ENCODE measurements around the gene ARL4D. TPM values are rescaled to one million over a fixed set of nuclear protein-coding genes. Genes with fewer than 3 reads are reported as not detected.
A peak's percentile ranks its signal among the peaks of the same experiment; 100 is the strongest.

The ARL4D gene
- polyA plus RNA-seq, 1 experiment: 15.0 TPM

DNA sequence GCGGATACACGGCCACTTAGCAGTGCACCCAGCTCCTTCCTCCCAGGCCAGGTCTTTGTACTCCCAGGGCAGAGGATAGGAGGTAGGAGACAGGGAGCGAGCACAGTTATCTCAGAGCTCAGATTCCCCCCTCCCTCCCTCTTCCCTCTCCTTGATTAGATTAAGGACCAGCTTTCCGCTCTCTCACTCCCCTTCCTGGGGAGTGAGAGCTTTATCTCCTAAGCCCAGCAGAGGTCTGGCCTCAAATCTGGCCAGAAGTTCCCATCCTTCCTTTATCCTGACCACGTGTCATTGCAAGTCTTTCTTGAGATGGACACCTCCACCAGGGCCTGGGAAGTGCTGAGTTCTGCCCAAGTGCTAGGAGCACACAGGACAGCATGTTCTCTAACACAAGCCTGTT, 5.1 kb downstream of the ARL4D start:
- Histone ChIP-seq H3K27me3 (ENCODE audit: control insufficient read depth, insufficient read depth, low read length) (no peaks in the 10 kb centered on the region), H3K27ac (ENCODE audit: low read depth, low read length) (peak overlapping the region; percentile 31), H3K4me3 (ENCODE audit: low read depth, low read length) (no peak overlapping the region), H3K9me3 (ENCODE audit: control insufficient read depth, insufficient read depth, low read length) (no peaks in the 10 kb centered on the region; the same call in 1 of the 2 replicates)
- TF ChIP-seq, protein P1, sequence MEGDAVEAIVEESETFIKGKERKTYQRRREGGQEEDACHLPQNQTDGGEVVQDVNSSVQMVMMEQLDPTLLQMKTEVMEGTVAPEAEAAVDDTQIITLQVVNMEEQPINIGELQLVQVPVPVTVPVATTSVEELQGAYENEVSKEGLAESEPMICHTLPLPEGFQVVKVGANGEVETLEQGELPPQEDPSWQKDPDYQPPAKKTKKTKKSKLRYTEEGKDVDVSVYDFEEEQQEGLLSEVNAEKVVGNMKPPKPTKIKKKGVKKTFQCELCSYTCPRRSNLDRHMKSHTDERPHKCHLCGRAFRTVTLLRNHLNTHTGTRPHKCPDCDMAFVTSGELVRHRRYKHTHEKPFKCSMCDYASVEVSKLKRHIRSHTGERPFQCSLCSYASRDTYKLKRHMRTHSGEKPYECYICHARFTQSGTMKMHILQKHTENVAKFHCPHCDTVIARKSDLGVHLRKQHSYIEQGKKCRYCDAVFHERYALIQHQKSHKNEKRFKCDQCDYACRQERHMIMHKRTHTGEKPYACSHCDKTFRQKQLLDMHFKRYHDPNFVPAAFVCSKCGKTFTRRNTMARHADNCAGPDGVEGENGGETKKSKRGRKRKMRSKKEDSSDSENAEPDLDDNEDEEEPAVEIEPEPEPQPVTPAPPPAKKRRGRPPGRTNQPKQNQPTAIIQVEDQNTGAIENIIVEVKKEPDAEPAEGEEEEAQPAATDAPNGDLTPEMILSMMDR (IDR thresholded peaks at IDR 0.05; ENCODE audit: low read depth, low read length): no peak
- ChIA-PET POLR2A (interaction anchor here (1.0 to 1.1 kb wide), 2 partner anchors 14 to 36 kb away, joined by 4 read pairs; no protein-coding TSS in a partner anchor), CTCF (interaction anchor here (1.1 to 14.5 kb wide), 2 partner anchors 10 to 81 kb away, joined by 6 to 395 read pairs; partner anchors contain the start of gene DHX8)
- DNase-seq (ENCODE audit: low read depth, low spot score): no peak

DNA sequence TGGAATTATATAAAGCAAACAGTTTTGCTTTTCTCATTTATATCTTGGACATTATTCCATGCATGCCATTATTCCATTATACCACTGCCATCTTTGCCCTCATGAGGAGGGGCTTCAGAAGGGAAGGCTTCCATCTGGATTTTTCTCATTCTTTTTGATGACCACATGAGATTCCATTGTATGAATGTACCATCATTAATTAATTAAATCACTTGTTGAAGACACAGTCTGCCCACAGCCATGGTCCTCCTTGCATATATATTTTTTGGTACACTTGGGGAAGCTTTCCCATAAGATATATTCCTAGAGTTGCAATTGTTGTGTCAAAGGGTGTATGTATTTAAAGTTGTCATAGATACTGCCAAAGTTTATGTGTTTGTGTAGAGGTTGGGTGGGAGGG, 7.1 kb downstream of the ARL4D start:
- no peak overlapping the region for H3K27ac ChIP-seq (ENCODE audit: low read depth, low read length)
- no peaks in the 10 kb centered on the region for H3K9me3 ChIP-seq (ENCODE audit: control insufficient read depth, insufficient read depth, low read length)
- no peak for DNase-seq (ENCODE audit: low read depth, low spot score)
- TF ChIP-seq, protein P1 (IDR thresholded peaks at IDR 0.05; ENCODE audit: low read depth, low read length): no peak
- CTCF ChIA-PET: interaction anchor here (1.4 to 4.0 kb wide), 2 partner anchors 11 to 78 kb away, joined by 9 to 27 read pairs; partner anchors contain the start of gene DHX8
- no peaks in the 10 kb centered on the region for H3K27me3 ChIP-seq (ENCODE audit: control insufficient read depth, insufficient read depth, low read length)
- no peak overlapping the region for H3K4me3 ChIP-seq (ENCODE audit: low read depth, low read length)
- POLR2A ChIA-PET: interaction anchor here (0.6 to 1.7 kb wide), 2 partner anchors 38 to 327 kb away, joined by 3 to 10 read pairs; no protein-coding TSS in a partner anchor

GRCh38 chr17:43406676-43407645, 8.2 kb downstream of the ARL4D start:
- TF ChIP-seq, protein P1 (IDR thresholded peaks at IDR 0.05; ENCODE audit: low read depth, low read length): no peak
- peak; percentile 54 for DNase-seq (ENCODE audit: low read depth, low spot score)
- ChIA-PET POLR2A (interaction anchor here (0.7 to 2.4 kb wide), 6 partner anchors 8 to 77 kb away, joined by 3 to 34 read pairs (median 6); partner anchors contain the start of genes ARL4D and DHX8), CTCF (interaction anchor here (0.6 to 4.0 kb wide), 6 partner anchors 8 to 77 kb away, joined by 3 to 27 read pairs (median 4); partner anchors contain the start of genes ARL4D and DHX8)
- Histone ChIP-seq H3K27ac (ENCODE audit: low read depth, low read length) (peak overlapping the region; percentile 89), H3K27me3 (ENCODE audit: control insufficient read depth, insufficient read depth, low read length) (no peaks in the 10 kb centered on the region), H3K4me3 (ENCODE audit: low read depth, low read length) (no peak overlapping the region), H3K9me3 (ENCODE audit: control insufficient read depth, insufficient read depth, low read length) (no peaks in the 10 kb centered on the region)

DNA sequence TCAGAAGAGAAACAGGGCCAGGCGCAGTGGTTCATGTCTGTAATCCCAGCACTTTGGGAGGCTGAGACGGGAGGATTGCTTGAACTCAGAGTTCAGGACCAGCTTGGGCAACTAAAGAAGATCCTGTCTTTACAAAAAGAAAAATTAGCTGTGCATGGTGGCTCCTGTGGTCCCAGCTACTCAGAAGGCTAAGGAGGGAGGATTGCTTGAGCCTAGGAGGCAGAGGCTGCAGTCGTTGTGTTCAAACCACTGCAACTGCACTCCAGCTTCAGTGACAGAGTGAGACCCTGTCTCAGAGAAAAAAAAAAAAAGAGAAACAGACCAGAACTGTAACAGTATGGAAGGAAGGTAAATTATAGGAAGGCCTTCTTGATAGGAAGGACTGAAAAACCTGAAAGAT, 10.3 kb downstream of the ARL4D start:
- TF ChIP-seq, protein P1 (IDR thresholded peaks at IDR 0.05; ENCODE audit: low read depth, low read length): no peak
- POLR2A ChIA-PET: interaction anchor here (0.7 to 2.1 kb wide), 2 partner anchors 11 to 16 kb away, joined by 3 to 7 read pairs; partner anchors contain the start of gene ARL4D
- no peak overlapping the region for H3K27ac ChIP-seq (ENCODE audit: low read depth, low read length)
- no peaks in the 10 kb centered on the region for H3K27me3 ChIP-seq (ENCODE audit: control insufficient read depth, insufficient read depth, low read length)
- DNase-seq (ENCODE audit: low read depth, low spot score): no peak
- CTCF ChIA-PET: interaction anchor here (0.6 kb wide), 1 partner anchor 75 kb away, joined by 3 read pairs; the partner anchor contains the start of gene DHX8
- H3K9me3 ChIP-seq (ENCODE audit: control insufficient read depth, insufficient read depth, low read length): no peaks in the 10 kb centered on the region
- H3K4me3 ChIP-seq (ENCODE audit: low read depth, low read length): no peak overlapping the region
